GM21526 (cell line): ENCODE results near the gene SYT14.
"Not testable (repeated sequence)": the region's sequence is repeated elsewhere in the genome, so short reads cannot be mapped to it uniquely, and the experiment has no call there.

Source experiments
- ATAC-seq: cut with Tn5 transposase; IDR thresholded peaks from one replicate; pipeline ENCODE4 v1.9.1; 2021; ENCODE audit warnings: moderate library complexity; ENCODE audit not compliant: unreplicated experiment, low FRiP score

The SYT14 gene

DNA sequence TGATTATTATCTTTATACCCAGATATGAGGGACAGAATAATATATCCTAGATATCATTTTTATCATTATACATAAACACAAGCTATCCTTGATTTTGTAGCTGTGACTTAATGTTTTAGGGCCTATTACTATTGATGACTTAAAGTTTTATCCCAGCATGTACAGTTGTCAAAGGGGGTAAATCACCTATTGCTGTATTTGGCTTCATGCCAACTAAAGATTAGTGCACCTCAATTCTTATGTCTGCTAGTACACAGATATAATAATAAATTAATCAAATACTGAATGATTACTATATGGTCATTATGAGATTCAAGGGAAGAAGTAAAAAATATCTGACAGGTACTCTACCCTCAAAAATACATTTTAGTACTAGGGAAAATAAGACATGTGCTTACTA lies 84.0 kb downstream of the SYT14 start:
- no peak for ATAC-seq

DNA sequence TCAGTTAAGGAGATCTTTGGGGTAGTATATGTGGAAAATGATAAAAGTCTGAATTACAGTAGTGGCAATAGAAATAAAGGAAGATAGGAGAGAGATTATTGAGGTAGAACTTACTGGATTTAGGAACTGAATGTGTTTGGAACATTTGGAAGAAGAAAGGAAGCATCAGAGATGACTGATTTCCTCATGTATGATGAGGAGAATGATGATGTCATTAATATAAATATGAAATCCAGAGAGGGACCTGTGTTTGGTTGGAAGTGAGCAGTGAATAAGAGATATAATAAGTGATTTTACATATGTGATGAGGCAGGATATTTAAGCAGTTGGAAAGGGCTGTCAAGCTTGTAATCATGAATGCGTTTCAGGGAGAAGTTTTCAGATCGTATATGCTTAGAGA lies 86.3 kb downstream of the SYT14 start:
- no peak for ATAC-seq

DNA sequence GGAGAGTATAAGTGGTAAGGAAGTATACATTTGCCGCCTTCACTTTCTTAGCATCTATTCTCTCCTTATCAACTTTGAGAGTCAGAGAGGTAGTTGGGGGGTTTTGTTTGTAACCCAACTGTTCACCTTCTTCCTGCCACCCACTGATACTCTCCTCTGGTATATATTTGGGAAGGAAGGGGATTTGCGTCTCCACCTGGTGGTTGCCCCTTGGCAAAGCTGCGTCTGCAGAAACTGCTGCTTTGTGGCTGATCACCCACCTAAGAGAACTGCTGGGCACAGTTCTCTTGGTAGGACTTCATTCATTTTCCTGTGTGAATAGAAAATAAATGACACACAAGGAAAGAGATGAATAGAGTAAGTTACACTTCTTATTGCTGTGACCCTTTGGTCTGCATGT lies 87.0 kb downstream of the SYT14 start:
- ATAC-seq = no peak

DNA sequence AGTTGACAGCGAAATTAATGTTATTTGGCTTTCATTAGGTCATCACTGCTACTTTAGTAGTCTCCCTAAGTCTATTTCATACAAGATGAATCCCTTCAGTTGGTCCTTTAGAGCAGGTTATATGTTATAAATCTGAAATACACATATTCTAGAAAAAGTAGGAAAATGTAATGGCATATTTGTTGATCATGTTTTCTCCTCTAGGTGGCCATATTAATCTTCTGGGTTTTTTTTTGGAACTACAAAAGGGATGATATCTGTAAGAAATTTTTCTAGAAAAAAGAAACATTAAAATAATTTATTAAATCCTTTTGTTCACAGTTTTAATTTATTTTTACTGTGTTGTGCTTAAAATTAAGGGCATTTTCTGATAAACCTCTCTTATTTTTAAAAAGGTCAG lies 87.9 kb downstream of the SYT14 start:
- no peak for ATAC-seq

DNA sequence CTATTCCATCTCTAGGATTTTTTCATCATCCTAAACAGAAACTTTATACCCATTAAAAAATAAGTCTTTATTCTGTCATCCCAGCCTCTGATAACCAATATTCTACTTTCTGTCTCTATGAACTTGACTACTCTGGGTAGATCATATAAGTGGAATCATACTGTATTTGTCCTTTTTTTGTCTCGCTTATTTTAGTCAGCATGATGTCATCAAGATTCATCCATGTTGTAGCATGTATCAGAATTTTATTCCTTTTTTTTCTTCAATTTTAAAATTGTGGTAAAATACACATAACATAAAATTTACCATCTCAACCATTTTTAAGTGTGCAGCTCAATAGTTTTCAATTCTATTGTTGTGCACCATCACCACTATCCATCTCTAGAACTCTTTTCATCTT lies 90.0 kb downstream of the SYT14 start:
- ATAC-seq = no peak

DNA sequence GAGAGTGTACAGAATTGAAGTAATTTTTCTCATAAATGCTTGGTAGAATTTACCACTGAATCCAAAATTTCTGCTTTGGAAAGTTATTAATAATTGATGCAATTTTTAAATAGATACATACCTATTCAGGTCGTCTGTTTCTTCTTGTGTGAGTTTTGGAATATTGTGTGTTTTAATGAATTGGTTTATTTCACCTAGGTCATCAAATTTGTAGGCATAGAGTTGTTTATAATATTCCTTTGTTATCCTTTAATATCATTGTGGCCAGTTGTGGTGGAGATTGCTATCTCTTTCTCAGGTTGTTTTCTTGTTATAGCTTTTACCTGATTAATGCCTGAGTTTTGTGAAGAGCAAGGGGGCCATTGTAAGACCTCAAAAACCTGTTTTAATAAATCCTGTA lies 93.5 kb downstream of the SYT14 start:
- no peak for ATAC-seq

DNA sequence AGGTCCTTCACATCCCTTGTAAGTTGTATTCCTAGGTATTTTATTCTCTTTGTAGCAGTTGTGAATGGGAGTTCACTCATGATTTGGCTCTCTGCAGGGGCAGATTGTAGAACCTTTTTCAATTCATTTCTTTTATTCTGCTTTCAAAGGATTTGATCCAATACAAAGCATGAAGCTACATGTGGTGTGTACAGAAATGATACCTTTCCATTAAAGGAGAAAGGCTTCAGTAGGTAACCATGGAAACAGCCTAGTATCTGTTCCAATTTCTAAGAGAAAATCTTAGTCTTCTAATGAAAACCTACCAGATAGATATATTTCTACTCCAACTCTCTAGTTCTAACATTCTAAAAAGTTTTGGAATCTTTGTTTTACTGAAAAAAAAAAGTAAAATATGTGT lies 105.0 kb downstream of the SYT14 start:
- ATAC-seq = no peak

DNA sequence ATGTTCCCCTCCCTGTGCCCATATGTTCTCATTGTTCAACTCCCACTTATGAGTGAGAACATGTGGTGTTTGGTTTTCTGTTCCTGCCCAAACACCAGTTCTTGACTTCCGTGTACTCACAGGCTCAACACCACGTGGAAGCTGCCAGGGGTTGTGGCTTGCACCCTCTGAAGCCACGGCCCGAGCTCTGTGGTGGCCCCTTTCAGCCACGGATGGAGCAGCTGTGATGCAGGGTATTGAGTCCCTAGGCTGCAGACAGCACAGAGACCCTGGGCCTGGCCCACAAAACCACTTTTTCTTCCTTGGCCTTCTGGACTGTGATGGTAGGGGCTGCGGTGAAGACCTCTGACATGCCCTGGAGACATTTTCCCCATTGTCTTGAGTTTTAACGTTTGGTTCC lies 111.6 kb downstream of the SYT14 start:
- ATAC-seq = no peak

DNA sequence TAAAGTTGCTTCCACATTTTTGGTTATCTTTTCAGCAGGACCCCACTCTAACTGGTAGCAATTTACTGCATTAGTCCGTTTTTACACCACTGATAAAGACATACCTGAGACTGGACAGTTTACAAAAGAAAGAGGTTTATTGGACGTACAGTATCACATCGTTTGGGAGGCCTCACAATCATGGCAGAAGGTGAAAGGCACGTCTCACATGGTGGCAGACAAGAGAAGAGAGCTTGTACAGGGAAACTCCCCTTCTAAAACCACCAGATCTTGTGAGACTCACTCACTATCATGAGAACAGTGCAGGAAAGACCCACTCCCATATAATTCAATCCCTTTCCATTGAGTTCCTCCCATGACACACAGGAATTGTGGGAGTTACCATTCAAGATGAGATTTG lies 112.5 kb downstream of the SYT14 start:
- not testable (repeated sequence) for ATAC-seq

DNA sequence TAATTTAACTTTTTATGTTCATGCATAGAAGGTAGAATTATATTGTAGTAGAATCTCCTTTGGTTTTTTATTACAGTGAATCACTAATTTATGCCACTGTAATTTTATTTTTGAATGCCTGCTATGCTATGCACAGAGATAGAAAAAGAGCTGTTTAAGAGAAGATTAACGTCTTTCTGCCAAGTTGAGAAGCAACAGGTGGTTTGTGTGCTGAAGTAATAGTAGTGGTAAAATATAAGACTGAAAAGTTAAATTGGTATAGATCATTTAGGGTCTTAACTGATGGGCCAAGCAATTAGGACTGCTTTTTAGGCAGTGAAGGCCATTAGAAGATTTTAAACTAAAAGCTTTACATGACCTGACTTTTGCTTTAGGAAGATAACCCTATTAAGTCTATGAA lies 115.1 kb downstream of the SYT14 start:
- ATAC-seq = no peak

DNA sequence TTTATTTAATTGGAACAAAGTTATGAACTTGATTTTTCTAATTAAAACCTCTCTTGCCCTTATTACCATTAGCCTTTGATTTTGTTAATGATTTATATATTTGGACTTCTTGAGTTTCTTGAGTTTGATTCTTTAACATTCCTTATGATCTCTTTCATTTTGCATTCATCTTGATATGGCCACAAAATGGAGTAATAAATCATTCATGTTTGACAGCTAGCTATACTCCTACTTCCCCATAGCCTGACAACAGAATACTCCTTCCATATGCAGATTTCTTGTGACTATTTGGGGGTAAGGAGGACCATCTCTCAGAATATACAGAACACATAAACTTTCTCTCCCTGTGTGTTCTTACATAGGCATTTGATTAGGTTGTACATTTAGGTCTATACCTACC lies 119.6 kb downstream of the SYT14 start:
- ATAC-seq = no peak

DNA sequence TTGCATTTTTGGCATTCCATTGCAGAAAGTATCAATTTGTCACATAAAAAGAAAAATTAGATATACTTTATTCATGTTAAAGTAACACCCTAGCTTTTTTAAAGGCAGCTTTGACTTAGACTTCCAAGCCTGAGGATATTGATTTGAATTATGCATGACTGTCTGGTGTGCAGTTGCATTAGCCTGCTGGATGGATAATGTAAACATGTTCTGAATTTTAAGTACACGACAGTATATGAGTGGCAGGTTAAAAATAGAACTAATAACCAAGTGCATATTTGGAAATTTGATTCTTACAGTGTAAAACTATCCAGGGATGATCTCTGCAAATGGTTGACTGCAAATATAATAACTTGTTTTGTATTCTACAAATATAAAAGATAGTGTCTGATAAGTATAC lies 124.0 kb downstream of the SYT14 start:
- no peak for ATAC-seq

DNA sequence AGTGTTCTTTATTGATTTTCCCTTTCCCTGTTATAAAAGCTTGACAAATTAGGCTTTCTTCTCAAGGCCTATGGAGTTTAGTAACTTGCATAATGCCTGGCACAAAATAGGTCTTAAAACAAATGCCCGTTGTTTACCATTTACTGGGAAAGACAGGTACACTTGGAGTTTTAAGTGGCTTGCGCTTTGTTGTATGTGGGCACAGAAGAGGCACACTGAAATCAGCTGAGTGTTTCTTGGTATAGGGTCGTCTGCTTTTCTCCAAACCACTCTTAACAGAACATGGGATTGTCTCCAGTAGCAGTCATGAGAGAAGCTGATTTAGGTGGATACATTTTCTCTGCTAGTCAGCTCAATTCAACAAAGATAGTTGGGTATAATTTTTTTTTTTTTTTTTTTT lies 132.5 kb downstream of the SYT14 start:
- no peak for ATAC-seq

DNA sequence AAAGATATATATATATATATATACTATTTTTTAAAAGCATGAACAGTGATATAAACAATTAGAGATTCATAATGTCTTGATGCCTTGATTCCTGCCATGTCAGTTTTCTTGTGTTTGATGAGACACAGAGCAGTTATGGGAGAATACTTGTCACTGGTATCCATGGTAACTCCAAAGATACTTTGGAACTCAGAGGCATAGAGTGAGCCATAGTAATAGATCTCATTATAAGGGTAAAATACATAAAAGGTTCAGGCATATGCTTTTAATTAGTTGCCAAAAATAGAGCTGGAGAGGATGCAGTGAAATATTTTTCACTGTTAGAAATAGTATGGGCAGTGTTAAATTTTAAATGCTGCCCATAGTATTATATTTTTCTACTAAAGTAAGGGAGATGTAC lies 134.1 kb downstream of the SYT14 start:
- ATAC-seq = no peak

DNA sequence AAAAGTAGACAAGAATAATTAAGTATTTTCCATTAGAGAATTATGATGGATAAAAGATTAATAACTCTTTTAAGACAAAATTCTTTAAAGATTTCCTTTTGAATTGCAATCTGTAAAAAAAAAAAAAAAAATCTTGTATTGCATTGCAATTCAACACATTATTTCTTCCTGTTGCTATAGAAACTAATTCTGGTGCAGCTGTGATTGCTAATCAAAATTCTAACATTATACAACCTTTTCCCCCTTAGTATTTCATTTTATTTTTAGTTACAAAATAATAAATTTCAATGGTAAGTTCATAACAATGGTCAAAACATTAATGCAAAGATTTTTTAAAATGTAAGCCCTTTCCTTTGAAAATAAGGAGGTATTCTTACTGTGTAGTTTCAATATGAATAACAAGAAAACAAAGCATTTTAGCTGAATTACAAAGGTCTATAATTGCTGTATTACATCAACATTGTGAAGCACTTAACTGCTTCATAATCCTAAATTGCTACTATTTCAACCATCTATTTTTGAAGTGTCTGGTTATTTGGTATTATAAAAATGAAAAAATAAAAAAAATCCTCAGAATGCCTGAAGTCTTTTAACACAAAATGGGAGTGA lies 135.0 kb downstream of the SYT14 start:
- ATAC-seq = no peak

DNA sequence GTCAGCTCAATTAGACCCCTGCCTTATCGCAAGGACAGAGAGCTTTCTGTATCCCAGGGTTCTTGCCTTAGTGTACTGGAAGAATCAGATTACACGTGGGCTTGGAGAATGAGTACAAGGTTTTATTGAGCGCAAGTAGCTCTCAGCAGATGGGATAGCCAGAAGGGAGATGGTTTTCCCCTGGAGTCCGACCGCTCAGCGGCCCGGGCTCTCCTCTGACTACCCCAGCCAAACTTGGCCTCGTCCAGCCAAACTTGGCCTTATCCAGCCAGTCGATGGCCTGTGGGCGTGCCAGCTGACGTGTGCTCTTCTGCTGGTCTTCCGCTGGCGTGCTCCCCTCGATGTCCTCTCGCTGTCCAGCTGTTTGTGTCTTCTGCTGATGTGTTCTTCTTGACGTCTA lies 136.9 kb downstream of the SYT14 start:
- no peak for ATAC-seq

DNA sequence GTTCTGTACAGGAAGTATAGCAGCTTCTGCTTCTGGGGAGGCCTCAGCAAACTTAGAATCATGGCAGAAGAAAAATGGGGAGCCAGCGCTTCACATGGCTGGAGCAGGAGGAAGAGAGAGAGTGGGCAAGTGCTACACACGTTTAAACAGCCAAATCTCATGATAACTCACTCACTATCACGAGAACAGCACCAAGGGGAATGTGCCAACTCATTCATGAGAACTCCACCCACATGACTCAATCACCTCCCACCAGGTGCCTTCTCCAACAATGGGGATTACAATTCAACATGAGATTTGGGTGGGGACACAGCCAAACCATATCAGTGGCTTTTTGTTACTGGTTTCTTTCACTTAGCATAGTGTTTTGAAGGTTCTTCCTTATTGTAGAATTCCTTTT lies 138.6 kb downstream of the SYT14 start:
- ATAC-seq = no peak

DNA sequence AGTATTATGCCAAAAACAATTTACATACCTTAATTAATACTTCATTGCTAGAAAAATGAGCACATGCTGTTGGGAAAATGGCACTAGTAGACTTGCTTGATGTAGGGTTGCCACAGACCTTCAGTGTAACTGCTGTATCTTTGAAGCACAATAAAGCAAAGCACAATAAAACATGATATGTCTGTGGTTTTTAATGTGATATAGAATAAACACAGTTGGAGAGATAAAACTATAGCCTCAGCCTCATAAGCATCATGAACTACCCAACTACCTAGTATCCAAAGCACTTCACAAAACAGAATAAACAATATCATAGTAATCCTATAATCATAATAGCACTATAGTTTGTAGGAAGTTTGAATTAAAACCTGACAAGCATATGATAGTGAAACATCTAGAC lies 143.5 kb downstream of the SYT14 start:
- no peak for ATAC-seq

DNA sequence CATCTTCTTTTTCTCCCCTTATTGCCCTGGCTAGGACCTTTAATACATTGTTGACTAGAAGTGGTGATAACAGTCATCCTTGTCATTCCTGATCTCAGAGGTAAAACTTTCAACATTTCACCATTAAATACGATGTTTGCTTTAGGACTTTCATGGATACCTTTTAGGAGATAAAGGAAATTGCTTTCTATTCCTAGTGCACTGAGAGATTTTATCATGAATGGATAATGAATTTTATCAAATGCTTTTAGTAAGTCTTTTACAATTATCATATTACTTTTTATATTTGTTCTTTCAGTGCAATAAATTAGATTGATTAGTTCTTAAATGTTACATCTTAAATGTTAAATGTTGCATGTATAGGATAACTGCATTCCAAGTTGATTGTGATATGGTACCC lies 147.3 kb downstream of the SYT14 start:
- no peak for ATAC-seq

DNA sequence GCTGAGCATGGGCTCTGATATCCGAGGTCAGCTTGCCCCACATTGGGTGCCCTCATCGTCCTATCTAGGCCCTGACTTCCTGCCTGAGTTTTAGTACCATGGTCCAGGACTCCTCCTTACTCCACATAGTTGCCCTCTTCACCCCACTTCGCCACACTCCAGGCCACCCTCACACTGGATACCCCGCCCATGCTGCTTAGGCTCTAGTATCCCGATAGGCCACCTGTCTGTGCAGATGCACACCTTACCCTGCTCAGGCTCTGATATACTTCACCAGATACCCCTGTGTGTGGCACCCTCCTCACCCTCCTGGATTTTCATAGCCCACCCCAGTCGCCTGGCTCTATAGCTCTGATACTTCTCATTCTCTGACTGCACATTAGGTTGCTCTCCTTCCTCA lies 149.0 kb downstream of the SYT14 start:
- ATAC-seq = no peak

DNA sequence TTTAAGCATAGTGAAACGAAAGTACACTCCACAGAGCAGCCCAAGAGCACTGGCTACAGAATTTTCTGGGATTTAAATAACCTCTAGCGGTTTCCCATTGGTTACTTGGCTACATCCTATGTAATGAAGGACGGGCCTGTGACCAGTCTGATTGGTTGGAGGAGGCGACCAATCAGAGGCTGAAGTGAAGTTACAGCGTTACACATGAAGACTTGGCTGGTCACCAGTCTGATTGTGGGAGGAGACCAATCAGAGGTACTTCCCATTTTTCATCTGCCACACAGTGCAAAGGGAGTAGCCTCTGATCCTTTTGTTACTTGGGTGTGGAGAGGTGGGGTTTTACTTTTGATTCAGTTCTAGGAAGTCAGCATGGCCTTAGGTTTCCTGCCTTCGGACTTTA lies 151.8 kb downstream of the SYT14 start:
- no peak for ATAC-seq

DNA sequence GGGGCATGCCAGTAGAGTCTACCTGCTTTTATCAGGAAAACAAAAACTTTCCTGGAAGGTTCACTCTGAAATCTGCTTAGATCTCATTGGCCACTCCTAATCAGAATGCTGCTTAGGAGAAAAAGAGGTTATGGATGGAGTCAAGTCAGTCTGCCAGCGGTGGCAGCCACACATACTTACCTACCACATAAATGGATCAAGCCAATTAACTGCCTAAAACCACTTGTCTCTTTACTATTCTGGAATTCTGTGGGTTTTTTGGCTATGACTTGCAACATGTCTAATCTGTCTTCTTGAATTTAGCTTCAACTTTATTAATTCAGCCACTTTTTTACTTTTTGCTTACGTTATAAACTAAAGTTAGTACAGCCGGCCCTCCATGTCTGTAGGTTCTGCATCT lies 154.3 kb downstream of the SYT14 start:
- no peak for ATAC-seq

DNA sequence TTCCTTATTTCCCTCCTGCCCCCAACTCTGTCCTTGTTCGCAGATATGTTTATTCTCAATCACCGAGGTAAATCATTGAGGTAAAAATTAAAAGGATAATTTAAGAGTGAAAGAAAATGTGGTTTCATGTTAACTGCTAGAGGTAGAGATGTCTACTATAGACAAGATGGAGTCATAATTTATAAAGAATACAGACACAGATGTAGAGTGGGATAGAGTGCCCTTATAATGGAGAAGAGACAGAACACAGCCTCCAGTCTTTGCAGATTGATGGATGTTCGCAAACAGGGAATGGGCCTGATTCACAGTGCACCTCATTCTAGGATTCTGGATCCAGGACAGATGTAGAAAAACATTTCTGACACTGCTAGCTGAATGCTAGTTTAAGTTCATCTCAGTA lies 155.4 kb downstream of the SYT14 start:
- ATAC-seq = no peak
